NT2/D1 (cell line): ENCODE measurements around the gene COBL.

Source experiments
- DNase-seq: peaks from one replicate; pipeline ENCODE4 v3.0.0-alpha.2; 2011; ENCODE audit warnings: low read depth, low spot score
- H3K27me3 ChIP-seq: 2 replicates; pipeline ENCODE4 v1.6.0; 2011; ENCODE audit warnings: mild to moderate bottlenecking; ENCODE audit not compliant: insufficient read length, insufficient read depth
- H3K36me3 ChIP-seq: 2 replicates; pipeline ENCODE4 v1.6.1; 2011; ENCODE audit warnings: mild to moderate bottlenecking, low read length, mixed read lengths; ENCODE audit not compliant: insufficient read depth, insufficient read length
- H3K4me1 ChIP-seq: 2 replicates; pipeline ENCODE4 v1.5.1; 2011; ENCODE audit not compliant: insufficient read depth, insufficient read length
- H3K4me3 ChIP-seq: 2 replicates; pipeline ENCODE4 v1.5.1; 2011; ENCODE audit warnings: low read depth; ENCODE audit not compliant: insufficient read length
- H3K9ac ChIP-seq: 2 replicates; pipeline ENCODE4 v1.6.0; 2011; ENCODE audit warnings: low read depth; ENCODE audit not compliant: insufficient read length
- H3K9me3 ChIP-seq: 2 replicates; pipeline ENCODE4 v1.5.1; 2011; ENCODE audit warnings: mild to moderate bottlenecking, low read length; ENCODE audit not compliant: insufficient read depth
- SUZ12 ChIP-seq: IDR thresholded peaks from 2 replicates; pipeline ENCODE4 v1.6.1; 2011; ENCODE audit not compliant: insufficient read length, insufficient read depth; ENCODE audit errors: extremely low read depth
- YY1 ChIP-seq: IDR thresholded peaks from 2 replicates; pipeline ENCODE4 v1.6.1; 2011; ENCODE audit not compliant: insufficient read length, insufficient read depth
- ZNF274 ChIP-seq: IDR thresholded peaks from 2 replicates; pipeline ENCODE4 v1.6.1; 2011; ENCODE audit warnings: mild to moderate bottlenecking, low read depth, low read length

The COBL gene

GRCh38 chr7:51316666-51317581, at the start of gene COBL:
Gene COBL (minus strand): TSS chr7:51316809. CDS start chr7:51316633, 176 bp downstream.
- no peak for TF ChIP-seq YY1
- Histone ChIP-seq H3K36me3 (no peaks in the 10 kb centered on the region), H3K4me1 (peaks cover 16% of the 10 kb centered on the region), H3K9ac (peak within 1 kb of the TSS; percentile 76), H3K9me3 (no peaks in the 10 kb centered on the region), H3K27me3 (peaks cover 49% of the 10 kb centered on the region), H3K4me3 (peak within 1 kb of the TSS; percentile 73)
- DNase-seq = peak; percentile 51

- no peaks in the 10 kb centered on the region for H3K36me3 ChIP-seq
- TF ChIP-seq YY1 = no peak
- TF ChIP-seq ZNF274 = no peak
- TF ChIP-seq SUZ12 = no peak
- H3K9ac ChIP-seq = no peak overlapping the region
- DNase-seq = no peak
- peaks cover 10% of the 10 kb centered on the region for H3K4me1 ChIP-seq
- H3K9me3 ChIP-seq = no peaks in the 10 kb centered on the region
- no peaks in the 10 kb centered on the region for H3K27me3 ChIP-seq
- no peak overlapping the region for H3K4me3 ChIP-seq
Observed at GRCh38 chr7:51366172-51366728, 49.6 kb upstream of the COBL start.

- Histone ChIP-seq H3K9ac (no peak overlapping the region), H3K27me3 (no peaks in the 10 kb centered on the region), H3K36me3 (no peaks in the 10 kb centered on the region), H3K9me3 (no peaks in the 10 kb centered on the region), H3K4me3 (no peak overlapping the region), H3K4me1 (no peaks in the 10 kb centered on the region)
- no peak for DNase-seq
- no peak for TF ChIP-seq ZNF274
- no peak for TF ChIP-seq SUZ12
- no peak for TF ChIP-seq YY1
Observed at GRCh38 chr7:51357821-51358220, 41.2 kb upstream of the COBL start.

- Histone ChIP-seq H3K27me3 (no peaks in the 10 kb centered on the region), H3K9me3 (no peaks in the 10 kb centered on the region), H3K4me1 (no peaks in the 10 kb centered on the region), H3K36me3 (no peaks in the 10 kb centered on the region), H3K4me3 (no peak overlapping the region), H3K9ac (no peak overlapping the region)
- DNase-seq = no peak
- TF ChIP-seq YY1 (no peak), ZNF274 (no peak), SUZ12 (no peak)
Observed at GRCh38 chr7:51356849-51357516, 40.4 kb upstream of the COBL start.

- no peak overlapping the region for H3K4me3 ChIP-seq
- no peaks in the 10 kb centered on the region for H3K27me3 ChIP-seq
- no peaks in the 10 kb centered on the region for H3K4me1 ChIP-seq
- no peak for DNase-seq
- TF ChIP-seq YY1 (no peak), ZNF274 (no peak), SUZ12 (no peak)
- no peaks in the 10 kb centered on the region for H3K9me3 ChIP-seq
- H3K9ac ChIP-seq = no peak overlapping the region
- no peaks in the 10 kb centered on the region for H3K36me3 ChIP-seq
Observed at GRCh38 chr7:51354897-51355296, 38.3 kb upstream of the COBL start.

- no peaks in the 10 kb centered on the region for H3K4me1 ChIP-seq
- H3K9me3 ChIP-seq = no peaks in the 10 kb centered on the region
- no peak for DNase-seq
- TF ChIP-seq SUZ12 (no peak), ZNF274 (no peak), YY1 (no peak)
- H3K4me3 ChIP-seq = no peak overlapping the region
- no peaks in the 10 kb centered on the region for H3K27me3 ChIP-seq
- no peaks in the 10 kb centered on the region for H3K36me3 ChIP-seq
- no peak overlapping the region for H3K9ac ChIP-seq
Observed at GRCh38 chr7:51354434-51354833, 37.8 kb upstream of the COBL start.
